ENCODE data around the gene NRARP.
A peak's percentile ranks its signal among the peaks of the same experiment; 100 is the strongest.

The NRARP gene

DNA sequence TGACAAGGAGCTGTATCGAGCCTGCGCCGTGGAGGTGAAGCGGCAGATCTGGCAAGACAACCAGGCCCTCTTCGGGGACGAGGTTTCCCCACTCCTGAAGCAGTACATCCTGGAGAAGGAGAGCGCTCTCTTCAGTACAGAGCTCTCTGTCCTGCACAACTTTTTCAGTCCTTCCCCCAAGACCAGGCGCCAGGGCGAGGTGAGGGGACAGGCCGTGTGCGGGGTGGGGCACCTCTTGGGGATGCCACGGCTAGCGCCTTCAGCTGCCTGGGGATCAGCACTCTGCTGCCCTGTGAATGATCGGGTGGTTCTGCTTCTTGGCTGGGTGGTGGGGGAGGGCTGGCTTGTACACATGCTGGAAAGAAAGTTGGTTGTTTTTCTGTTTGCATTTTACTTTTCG, 45.2 kb downstream of the NRARP start:
- no peak for DNase-seq (ENCODE audit: low spot score)

DNA sequence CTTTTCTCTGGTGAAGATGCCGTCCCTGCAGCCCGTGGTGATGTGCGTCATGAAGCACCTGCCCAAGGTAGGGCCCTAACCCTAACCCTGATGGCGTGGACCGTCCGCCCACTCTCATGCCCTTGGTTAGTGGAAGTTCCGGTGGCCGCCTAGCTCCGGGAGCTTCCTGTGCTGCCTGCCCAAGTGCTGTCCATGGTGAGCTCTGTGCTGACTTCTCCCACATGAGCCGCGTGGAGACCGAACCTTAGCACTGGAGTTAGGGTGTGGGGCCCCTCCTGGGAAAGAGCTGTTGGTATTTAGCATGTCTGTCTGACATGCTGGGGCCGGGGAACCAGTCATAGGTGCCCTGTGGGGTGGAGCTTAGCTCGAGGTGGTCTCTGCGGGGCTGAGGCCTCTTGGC, 45.7 kb downstream of the NRARP start:
- DNase-seq (ENCODE audit: low spot score) = no peak

DNA sequence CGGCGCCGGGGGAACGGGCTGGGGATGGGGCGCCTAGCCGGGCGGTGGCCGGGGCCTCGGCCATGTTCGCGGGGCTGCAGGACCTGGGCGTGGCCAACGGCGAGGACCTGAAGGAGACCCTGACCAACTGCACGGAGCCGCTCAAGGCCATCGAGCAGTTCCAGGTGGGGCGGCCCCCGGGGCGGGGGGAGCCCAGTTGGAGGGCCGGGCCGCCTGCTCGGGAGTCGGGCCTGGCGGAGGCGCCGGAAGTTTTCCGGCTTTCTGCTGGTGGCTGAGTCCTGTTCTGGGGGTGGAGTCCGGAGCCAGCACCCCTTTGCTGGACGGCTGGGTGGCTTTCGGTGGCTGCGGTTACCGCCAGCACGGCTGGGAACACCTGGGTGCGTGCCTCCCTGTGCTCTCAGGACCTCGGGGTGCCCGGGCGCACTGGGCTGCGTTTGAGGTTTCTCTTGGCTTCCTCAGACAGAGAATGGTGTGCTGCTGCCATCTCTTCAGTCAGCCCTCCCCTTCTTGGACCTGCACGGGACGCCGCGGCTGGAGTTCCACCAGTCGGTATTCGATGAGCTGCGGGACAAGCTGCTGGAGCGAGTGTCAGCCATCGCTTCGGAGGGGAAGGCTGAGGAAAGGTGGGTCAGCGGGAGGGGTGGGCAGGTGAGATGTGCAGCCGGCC, 46.5 kb downstream of the NRARP start:
- DNase-seq (ENCODE audit: low spot score) = no peak

DNA sequence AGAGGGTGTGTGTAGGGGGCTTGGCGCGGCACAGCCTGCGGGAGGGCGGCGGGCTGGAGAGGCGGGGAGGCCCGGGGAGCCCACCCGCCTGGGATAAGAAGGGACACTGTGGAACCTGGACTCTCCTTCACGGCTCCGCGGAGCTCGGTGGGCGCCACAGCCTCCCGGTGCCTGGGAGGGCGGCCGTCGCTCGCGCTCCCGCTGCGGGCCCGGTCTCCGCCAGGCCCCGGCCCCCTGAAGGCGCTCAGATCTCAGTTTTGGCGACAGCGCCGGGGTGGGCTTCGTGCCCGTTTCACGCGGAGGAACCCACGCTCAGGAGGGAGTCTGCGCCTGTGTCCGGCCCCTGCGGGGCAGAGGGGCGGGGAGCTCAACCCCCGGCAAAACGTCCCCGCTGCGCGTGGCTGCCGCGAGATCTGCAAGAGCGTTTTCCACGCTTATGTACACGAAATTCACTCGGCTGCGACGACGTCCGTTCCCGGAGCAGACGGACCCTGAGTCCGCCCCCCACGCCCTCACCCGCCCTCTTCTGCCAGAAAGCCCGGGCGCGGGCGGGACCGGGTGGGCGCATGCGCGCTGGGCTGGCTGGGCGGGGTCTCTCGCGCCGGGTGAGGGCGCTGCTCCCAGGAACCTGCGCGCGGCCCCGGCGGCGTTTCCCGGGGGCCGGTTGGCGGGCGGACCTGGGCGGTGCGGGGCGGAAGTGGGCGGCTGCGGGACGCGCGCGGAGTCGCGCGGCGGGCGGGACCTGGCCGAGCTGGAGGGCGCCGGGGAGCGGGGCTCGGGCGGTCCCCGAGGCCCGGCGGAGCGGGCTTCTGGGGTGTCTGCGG, 47.2 kb downstream of the NRARP start, which contains the start of gene NELFB:
Gene NELFB (plus strand): TSS at position 704 of the 824 bp plus-strand sequence.
- DNase-seq (ENCODE audit: low spot score) = peak; percentile 92

DNA sequence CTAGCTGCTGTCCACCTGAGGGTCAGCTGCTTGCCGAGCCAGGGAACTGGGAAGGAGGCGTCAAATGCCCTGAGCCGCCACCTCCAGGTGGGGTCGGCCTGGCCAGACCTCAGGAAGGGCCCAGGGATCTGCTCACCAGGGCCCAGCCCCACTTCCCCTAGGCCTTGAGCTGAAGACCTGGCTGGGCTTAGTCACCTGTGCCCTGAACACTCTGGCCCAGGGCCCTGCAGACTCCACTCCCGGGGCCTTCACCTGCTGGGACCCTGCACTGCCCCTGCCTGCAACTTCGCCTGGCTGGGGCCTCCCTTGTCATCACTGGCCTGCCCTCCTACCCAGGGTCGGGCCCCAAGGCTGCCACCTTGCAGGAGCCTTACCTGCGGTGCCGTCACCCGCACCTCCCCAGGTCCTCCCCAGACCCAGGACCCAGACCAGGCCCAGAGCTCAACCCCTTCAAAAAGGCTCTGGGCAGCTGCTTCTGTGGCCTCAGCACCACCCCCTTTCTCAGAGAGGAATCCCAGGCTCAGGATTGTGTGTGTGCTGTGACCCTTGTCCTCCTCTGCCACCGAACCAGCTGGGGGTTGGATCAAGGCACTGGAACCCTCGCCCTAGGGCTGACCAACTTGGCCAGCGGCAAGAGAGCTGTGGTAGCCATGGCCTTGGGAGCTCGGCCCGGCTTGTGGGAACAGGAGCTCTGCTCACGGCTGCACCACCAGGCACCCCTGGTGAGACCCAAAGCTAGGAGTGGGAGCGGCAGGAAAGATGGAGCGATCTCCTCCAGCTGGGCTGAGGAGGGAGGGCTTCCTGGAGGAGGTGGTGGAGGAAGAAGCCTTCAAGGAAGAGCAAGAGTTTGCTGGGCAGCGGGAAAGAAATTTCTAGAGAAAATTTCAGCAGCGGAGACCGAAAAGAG, 48.1 kb downstream of the NRARP start:
- DNase-seq (ENCODE audit: low spot score) = peak; percentile 21

DNA sequence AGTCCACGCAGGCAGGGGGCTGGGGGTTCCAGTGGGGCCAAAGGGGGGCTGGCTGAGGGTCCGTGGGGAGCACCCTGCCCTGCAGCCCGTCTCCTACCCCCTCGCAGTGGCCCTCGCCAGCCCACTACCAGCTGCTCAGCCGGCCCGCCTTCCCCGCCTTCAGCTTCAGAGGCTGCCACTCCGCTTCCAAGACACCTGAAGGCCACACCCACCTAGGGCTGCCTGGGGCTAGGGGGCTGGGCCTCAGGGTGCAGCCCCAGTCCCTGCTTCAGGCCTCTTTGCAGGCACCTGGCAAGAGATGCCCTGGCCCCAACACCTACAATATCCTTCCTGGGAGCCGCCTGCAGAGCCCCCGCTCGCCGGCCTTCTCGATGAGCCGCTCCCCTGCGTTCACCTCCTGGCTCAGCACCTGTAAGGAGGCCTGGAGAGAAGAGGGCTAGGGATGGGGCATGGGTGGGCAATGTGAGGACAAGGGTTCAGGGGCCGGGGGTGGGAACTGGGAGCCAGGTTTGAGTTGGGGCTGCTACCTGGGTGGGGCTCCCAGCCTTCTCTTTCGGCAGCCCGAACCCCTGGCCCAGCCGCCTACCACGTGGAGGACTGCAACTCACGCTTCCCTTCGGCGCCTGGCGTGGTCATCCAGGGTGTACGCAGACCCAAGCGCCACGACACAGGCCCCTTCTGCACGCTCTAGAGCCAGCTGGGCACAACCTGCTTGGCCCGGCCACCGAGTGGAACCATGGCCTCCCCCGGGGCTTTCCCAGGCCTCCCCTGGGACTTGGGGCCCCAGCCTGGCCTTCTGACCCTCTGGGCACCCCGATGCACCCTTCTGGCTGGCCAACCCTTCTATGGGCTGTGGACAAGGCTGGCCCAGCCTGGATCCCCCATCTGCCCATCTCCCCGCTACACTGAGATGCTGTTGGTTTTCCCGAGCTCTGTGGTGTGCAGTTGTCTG, 49.2 kb downstream of the NRARP start:
- peak; percentile 19 for DNase-seq (ENCODE audit: low spot score)

DNA sequence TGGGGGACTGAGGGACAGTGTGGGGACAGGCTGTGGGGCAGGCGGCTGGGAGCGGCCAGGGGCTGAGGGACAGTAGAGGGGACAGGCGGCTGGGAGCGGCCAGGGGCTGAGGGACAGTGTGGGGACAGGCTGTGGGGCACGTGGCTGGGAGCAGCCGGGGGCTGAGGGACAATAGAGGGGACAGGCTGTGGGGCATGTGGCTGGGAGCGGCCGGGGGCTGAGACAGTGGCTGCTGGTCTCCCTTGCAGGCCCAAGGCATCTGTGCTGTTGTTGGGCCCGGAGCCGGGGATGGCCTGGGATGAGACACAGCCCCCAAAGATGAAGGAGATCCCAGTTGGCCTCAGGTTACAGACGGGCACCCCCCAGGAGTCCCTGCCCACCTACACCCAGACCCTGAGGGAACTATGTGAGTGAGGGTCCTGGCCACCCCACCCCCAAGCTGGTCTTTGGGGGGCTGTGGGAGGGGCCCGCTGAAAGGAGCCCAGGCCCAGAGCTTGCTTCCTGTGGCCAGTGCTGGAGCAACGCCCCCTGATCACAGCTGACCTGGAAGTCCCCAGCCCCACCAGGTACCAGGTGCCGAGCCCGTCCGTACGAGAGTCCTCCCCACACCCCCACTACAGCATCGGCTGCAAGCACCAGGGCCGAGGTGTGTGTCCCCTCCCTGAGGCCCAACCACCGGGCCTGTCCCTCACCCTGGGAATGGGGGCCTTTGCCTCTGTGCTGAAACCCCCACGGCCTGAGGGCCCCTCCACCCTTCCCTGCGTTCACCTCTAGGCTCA, 50.4 kb downstream of the NRARP start:
- no peak for DNase-seq (ENCODE audit: low spot score)

DNA sequence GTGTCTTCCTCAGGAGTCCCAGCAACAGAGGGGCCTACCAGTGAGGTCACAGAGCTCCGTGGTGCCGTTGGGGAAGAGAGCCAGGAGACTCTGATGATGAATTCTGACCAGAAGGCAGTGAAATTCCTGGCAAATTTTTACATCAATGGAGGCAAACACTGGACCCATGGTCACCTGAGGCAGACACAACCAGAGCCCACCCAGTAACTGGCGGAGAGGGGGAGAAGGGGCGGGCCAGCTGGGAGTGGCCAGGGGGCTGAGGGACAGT, 50.9 kb downstream of the NRARP start, which contains the start of gene STPG3:
Gene STPG3 (plus strand): TSS at position 93 of the 268 bp plus-strand sequence. CDS start 1 bp downstream, at position 94.
- peak; percentile 19 for DNase-seq (ENCODE audit: low spot score)

DNA sequence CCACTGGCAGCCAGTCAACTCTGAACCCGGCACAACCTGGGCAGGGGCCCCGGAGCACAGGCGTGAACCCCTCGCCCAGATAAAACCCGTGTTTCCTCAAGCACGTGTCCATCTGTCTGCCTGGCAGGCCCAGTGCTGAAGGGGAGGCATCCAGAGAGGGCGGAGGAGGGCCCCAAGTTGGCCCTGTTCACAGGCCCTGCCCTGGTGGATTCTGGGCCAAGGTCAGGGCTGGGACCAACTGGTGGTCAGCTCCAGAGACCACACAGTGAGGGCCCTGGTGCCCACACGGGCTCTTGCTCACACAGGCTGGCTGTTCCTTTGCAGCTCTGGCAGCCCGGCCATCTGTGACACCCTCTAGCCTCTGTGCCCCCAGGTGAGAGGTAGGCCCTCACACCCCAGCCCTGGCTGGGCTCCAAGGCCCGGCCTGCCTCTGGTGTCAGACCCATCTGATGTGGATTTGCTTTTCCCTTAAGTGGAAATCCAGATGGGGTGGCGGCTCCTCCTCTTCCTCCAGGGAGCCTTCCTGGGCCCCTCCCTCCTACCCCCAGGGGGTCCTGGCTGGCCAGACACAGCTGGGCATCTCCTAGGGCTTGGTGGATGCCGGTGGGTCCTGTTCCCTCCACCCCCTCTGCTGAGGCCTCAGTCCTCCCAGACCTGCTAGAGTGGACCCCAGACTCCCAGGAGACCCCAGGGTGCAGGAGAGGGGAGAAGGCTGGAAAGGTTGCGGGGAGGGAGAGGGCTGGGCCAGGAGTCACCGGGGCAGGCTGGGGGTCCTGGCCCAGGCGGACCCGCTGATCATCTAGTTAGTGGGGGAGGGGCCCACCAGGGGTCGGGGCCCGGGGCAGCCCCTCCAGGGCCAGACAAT, 51.5 kb downstream of the NRARP start:
- peak; percentile 31 for DNase-seq (ENCODE audit: low spot score)

Measured in hematopoietic multipotent progenitor cell treated with erythropoietin and hydrocortisone succinate and interleukin-3 and kit ligand, for 17 days (in vitro differentiated cells).